ENCODE measurements around the gene TIMM22.

TIMM22 gene

DNA sequence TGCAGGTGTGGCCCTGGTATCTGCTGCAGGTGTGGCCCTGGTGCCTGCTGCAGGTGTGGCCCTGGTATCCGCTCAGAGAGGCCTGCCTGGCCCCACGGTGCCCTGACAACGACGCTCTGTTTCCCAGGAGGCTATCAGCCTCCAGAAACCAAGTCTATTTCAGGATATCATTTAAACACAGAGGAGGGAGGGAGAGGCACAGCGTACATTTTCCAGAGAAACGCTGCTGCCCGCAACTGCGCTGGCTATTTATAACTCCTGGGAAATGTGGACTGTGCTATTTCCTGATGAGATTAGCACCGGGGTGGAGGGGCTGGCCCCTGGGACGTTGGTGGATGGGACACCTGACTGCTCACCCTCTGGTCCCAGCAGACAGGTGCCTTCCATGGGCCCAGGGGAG lies 22.5 kb downstream of the TIMM22 start:
- DNase-seq (ENCODE audit: low read depth in 2 of 2): no peak

DNA sequence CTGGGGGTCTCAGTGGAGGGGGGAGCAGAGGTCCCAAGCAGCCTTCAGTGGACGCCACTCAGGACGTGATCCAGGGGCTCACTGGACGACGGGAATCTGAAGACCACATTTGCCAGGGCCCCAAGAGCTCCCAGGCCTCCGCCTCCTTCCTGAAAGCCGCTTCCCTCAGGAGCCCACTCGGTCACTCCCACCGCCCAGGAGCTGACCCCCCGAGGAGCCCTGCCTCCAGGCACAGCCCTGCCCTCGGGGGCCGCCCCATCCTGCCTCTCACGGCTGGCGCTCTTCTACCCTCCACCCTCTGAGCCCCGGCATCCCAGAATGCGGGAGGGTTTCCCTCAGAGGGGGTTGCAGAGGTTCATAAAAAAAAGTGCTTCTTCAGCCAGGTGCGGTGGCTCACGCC lies 24.2 kb downstream of the TIMM22 start:
- DNase-seq (ENCODE audit: low read depth in 2 of 2): no peak

GRCh38 chr17:1022278-1023024 lies 25.5 kb downstream of the TIMM22 start:
- DNase-seq (ENCODE audit: low read depth in 2 of 2): no peak

- no peak for DNase-seq (ENCODE audit: low read depth in 2 of 2)
Measured at GRCh38 chr17:1024076-1024475, 27.1 kb downstream of the TIMM22 start.

DNA sequence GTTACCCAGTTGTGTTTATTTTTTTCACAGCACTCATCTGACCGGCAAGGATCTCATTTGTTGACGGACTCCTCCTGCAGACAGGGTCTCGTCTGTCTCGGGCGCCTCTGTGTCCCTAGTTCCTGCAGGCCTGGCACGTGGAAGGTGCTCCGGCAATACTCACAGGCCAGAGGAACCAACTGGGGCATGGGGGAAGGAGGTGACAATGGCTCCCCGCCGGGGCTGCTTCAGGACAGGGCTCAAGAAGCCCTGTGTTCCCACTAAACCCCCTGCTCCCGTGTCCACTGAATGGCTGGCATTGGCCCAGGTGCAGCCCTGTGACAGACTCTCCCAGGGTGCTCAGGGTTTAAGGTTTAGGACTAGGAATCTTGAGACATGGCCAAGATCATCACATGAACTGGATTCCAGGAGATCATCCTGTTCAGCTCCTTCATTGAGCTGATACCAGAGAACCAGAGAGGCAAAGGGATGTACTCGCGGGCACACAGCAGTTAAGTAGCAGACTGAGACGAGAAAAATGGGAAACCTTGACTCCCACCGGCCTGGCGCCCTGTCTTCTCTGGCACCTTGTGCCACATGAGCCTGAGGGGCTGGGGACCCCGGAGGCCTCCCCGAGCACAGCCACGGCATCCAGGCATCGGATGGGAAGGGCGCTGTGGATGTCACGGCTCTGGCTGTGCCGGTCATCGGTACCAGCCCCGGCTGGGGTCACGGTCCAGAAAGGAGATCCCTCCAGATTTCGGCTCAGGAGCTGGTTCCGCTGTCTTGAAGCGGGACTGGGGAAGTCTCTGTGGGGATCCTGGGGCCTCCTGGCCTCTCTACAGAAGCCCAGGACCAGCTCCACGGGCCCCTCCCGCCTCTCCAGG lies 29.0 kb downstream of the TIMM22 start:
- no peak for DNase-seq (ENCODE audit: low read depth in 2 of 2)

DNA sequence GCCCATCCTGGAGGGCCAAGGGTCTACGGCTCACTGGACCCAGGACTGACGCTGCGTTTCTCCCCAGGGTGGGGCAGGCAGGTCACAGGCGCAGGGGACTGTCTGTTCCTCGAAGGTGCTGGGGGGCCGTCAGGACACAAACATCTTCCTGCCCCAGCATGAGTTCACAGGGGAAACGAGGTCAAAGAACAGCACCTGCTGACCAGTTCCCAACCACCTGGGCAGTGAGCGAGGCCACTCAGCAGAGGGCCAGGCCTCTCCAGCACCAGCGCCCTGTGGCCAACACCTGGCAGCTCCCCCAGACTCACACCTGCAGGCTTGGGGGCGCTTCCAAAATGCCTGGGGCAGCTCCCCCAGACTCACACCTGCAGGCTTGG lies 29.7 kb downstream of the TIMM22 start:
- no peak for DNase-seq (ENCODE audit: low read depth in 2 of 2)

DNA sequence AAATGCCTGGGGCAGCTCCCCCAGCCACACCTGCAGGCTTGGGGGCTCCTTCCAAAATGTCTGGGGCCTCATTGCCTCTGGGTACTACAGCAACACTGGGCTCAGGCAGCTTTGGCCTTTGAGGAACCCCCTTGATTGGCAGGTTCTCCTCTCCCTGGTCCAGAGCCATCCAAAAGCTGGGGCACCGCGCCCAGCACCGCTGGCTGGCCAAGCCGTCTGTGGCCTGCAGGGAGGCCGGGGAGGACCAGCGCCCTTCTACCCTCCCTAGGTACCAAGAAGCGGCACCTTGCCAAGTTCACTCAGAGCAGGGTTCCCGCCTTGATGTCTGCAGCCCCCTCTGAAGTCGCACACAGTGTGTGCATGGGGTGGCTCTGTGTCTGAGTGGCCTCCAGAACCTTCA lies 30.1 kb downstream of the TIMM22 start:
- no peak for DNase-seq (ENCODE audit: low read depth in 2 of 2)

DNA sequence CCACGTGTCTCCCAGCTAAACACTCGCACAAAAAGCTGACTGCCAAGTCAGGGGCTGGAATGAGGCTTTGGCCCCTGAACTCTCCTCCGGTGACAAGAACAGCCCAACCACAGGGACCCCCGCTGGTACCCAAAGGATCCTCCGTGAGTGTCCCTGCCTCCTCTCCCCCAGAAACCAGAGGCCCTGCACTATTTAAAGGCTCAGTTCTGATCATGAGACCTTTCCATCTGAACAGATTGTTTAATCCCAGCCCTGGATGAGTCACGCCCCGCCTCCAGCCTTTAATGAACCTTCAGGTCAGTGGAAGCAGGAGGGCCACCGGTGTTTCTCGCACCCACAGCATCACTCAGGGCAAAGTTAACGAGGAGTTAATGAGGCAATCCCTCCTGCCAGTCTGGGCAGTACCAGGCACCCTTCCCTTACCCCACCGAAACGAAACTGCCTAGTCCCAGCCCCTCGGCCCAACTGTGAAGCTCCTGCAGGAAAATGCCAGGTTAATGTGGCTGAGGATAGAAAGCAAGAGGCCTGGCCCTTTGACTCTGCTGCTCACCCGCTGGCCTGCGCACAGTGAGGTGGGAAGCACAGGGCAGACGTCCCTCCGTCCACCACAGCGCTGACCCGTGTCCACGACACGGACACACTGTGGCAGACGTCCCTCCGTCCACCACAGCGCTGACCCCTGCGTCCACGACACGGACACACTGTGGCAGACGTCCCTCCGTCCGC lies 32.4 kb downstream of the TIMM22 start:
- no peak for DNase-seq (ENCODE audit: low read depth in 2 of 2)

- no peak for DNase-seq (ENCODE audit: low read depth in 2 of 2)
Measured at GRCh38 chr17:1029922-1030644, 33.2 kb downstream of the TIMM22 start.

DNA sequence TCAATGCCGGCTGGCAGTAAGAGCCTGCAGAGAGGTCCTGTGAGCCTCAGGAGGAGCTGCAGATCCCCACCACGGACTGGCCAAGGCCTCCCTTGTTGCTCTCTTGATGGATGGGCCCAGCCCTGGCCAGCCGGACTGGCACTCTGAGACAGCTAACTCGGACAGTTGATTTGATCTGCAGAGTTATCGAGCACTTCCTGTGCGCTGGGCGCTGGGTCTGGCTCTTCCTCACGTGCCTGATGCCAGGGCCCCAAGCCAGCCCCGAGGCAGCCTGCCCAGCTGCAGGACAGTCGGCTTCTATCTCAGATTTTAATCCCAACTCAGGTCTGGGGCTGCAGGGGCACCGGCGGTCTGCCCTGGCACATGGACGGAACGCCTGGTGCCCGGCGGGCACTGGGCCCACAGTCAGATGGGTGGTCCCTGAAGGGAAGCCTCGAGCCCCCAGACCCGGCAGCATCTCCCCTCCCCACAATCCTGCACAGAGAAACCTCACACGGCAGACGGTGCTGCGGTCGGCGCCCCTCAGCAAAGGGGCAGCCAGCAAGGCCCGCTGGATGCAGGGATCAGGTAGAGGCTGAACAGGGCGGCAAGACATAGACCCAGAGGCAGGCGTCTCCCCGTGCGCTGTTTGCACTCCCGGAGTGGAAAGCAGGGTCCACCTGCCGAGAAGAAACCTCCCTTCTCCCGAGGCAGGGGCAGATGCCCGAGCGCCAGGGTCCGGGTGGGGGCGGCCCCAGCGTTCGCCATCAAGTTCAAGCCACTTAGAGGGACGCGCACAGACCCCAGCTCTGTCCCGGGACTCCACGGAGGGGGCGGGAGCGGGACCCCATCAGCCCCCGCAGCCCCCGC lies 34.0 kb downstream of the TIMM22 start:
- DNase-seq (ENCODE audit: low read depth in 2 of 2): no peak

DNA sequence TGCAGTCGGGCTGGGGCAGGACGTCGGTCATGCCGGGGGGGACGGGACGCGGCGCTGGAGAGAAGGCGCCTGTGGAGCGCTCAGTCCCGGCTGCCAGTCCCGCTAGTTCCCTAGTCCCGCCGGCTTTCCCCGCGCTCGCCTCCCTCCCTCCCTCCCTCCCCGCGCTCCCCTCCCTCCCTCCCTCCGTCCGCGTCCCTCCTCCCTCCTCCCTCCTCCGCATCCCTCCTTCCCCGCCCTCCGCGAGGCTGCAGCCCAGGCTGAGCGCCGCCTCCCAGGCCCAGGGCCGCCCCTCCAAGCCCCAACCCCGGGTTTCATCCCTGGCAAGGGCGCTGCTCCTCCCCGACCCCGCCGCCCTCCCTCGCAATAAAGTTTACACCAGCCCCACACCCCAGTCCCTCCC lies 34.8 kb downstream of the TIMM22 start:
- DNase-seq (ENCODE audit: low read depth in 2 of 2): no peak

GRCh38 chr17:1032391-1032790 lies 35.5 kb downstream of the TIMM22 start:
- no peak for DNase-seq (ENCODE audit: low read depth in 2 of 2)

GRCh38 chr17:1033503-1033902 lies 36.6 kb downstream of the TIMM22 start:
- DNase-seq (ENCODE audit: low read depth in 2 of 2): no peak

GRCh38 chr17:1034652-1035210 lies 37.8 kb downstream of the TIMM22 start:
- no peak for DNase-seq (ENCODE audit: low read depth in 2 of 2)

GRCh38 chr17:1035546-1036170 lies 38.7 kb downstream of the TIMM22 start:
- no peak for DNase-seq (ENCODE audit: low read depth in 2 of 2)

DNA sequence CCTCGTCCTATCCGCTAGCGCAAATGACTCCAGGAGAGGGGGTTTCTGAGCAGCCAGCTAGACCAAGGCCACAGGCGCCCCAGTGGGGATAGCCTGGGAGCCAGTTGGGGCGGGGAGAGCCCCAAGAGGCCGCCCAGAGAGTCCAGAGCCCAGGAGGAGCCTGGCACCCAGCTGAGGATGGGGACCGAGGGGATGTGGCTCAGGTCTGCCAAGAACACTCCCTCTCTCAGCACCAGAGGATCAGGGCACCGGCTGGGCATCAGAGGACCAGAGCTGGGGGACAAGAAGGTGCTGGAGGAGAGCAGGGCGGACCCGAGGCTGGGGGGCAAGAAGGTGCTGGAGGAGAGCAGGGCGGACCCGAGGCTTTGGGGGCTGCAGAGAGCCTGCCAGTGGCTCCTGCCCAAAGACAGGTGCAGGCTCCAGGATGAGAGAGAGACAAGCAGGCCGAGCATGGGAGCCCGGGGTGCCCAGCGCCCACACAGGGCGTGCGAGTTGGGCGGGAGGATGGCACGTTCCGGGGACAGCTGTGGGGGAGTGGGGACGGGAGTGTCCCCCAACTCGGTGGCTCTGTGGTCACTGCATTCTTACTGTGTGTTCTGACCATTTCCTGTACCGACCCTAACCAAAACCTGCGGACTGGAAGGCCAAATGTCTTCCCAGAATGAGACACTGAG lies 39.4 kb downstream of the TIMM22 start:
- no peak for DNase-seq (ENCODE audit: low read depth in 2 of 2)

- no peak for DNase-seq (ENCODE audit: low read depth in 2 of 2)
Measured at GRCh38 chr17:1036845-1037237, 39.9 kb downstream of the TIMM22 start.

DNA sequence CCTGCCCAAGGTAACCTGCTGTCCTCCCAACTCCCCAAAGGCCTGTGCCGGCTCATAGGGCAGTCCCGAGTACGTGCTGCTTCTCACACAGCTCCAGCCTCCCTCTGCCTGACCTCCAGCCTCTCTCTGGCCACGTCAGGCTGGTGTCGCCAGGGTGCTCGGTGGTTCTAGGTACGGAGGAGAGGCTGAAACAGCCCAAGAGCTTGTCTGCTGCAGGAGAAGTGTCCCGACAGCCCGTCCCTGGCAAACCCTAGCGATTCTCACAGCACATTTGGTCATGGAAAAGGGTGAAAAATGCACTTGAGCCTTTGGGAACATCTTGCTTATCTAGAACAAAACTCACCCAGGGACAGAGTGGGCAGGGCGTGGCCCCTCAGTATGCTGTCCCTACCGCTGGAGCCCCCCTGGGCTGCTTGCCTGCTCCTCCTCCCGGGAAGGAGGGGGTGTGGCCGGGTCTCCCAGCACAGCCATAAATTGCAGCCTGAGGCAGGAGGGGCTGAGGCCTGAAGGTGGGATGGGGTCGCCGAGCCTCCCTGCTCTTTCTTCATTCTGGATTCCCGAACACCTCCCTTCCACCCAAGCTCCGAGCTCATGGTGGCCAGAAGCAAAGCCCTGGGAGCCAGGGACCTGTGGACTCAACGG lies 40.4 kb downstream of the TIMM22 start:
- no peak for DNase-seq (ENCODE audit: low read depth in 2 of 2)

DNA sequence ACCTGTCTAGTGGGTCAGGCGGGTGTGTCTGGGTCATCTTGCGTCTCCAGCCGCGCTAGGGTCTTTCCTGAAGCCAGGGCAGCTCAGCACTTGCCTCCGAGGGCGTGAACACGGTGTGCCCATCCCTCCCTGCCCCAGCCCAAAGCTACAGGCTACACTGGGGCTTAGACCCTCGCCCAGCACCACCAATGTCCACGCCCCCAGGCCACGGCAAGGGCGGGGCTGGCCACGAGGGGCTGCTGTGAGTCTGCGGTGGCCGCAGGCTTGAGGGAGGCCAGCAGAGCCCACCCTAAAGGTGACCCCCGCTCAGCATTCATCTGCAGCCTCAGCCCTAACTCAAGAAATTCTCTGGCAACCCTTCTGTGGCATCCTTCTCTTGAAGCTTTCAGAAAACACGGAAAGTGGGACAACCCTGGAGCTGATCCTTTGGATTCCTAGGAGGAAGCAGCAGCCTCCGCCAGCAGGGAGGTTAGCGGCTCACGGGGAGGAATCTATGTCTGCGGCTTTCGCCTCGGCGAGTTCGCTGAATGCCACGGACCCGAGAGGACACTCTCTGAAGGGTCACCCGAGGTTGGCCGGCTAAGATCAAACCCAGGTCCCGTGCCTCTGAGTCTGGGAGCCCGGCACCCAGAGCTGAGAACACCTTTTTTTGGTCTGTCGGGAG lies 41.7 kb downstream of the TIMM22 start:
- no peak for DNase-seq (ENCODE audit: low read depth in 2 of 2)
